ENCODE results near the gene TLCD3B.
A peak's percentile ranks its signal among the peaks of the same experiment; 100 is the strongest.
"Not testable (repeated sequence)": the region's sequence is repeated elsewhere in the genome, so short reads cannot be mapped to it uniquely, and the experiment has no call there.

TLCD3B gene

DNA sequence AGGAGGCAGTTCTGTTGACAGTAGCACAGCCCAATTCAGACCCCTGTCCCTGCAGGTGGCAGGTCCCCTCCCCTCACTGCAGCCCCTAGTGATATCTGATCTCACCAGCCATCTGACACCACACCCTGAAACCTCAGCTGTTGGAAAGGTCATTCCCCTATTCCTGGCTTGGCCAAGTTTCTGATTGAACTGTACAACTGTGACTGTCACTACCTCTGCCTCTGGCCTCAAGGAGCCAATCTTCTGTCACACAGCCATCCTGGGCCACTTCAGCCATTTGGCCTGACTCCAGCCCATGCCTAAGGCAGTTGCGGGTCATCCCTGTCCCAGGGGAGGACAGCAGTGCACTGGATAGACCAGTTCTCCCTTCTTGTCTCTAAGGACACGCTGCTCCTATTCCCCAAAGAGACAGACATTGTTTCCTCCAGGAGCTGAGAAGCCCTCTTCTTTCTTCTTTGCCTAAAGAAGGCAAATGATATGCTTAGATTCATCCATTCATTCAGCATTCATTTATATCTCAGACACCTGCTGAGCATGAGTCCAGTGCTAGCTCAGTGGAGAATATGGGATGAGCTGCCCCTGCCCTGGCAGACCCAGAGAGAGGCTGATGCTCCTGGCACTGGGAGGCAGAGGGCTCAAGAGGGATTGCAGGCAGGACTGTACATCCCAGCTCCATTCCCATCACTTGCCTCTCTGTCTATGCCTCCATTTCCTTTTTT lies 29.9 kb upstream of the TLCD3B start:
- peak; percentile 82 to 88 for DNase-seq

DNA sequence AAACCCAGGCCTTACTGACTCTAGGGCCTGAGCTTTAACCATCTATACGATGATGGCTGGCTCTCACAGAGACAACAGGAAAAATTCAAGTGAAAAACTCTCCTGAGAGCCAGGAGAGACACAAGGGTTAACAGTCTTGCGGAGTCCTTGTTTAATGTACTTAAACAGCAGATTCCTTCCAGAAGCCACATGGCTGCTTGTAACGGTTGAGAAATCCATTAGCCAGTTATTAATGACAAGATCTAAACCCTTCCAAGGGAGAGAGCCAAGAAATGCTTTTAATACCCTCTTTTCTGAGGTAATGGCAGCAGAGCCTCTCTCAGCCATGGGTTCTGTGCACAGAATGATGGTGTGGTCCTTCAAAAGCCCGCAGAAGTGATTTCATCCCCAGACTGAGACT lies 29.3 kb upstream of the TLCD3B start:
- peak; percentile 82 to 85 for DNase-seq

DNA sequence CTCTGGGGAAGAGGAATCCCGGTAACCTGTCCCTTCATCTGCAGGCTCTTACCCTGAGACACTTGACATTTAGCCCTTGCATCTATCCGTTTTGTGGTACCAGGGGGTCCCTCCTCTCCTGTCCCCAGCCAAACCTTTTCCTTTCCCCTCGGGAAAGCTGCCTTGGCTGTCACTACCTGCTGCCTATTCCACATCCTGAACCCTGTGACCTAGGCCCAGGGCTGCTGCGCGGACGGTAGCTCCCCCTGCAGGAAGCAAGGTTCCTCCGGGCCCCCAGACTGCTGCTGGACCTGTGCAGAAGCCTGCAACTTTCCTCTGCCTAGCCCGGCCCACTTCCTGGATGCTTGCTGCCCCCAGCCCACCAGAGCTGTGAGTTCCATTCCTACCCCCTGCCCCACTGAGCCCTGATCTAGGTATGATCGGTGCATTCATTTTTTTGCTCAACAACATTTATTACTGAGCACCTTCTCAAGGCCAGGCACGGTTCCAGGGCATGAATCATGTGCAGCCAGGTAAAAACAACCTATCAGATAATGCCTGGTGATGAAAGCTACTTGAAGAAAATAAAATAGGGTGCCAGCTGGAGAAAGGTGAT lies 24.0 kb upstream of the TLCD3B start:
- DNase-seq = peak in 1 of 2 experiments; percentile 54

DNA sequence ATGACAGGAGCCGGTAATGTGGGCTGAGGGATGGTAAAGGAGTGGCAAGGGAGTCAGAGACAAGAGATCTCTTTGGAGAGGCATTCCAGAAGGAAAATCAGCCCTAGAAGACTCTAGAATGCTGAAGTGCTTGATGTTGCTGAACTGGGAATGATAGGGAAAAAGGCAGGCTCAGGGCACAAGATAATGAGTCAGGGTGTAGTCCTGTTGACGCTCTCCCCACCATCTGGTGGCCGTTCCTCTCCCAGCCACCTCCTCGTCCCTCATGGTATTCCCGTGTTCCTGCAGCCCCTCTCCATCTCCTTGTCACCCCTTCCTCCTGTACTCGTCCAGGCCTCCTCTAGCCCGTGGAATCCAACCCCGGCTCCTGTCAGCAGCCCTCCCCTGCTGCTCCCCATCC lies 23.4 kb upstream of the TLCD3B start:
- peak; percentile 26 to 55 for DNase-seq

DNA sequence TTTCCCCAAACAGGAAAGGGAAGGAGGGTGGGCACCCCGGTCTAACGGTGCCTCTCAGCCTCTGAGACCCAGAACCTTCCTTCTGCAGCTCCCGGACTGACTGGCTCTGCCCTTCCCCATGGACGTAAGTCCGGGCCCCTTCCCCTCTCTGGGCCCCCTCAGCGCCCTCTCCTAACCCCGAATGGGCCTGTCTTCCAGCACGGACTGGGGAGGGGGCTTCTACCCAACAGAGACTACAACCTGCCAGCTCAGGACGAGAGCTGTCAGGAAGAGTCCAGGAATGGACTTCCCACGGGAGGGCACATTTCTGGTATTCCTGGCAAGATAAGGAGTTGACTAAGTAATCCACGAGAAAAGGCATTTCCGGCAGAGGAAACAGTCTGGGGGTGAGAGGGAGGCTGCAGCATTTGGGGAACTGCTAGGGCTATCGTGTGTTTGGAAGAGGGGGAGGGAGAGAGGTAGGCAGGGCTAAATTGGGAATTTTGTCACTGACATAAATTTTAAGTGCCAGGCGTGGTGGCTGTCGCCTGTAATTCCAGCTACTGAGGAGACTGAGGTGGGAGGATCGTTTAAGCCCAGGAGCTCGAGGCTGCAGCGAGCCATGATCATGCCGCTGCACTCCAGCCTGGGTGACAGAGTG lies 22.4 kb upstream of the TLCD3B start:
- no peak for DNase-seq

DNA sequence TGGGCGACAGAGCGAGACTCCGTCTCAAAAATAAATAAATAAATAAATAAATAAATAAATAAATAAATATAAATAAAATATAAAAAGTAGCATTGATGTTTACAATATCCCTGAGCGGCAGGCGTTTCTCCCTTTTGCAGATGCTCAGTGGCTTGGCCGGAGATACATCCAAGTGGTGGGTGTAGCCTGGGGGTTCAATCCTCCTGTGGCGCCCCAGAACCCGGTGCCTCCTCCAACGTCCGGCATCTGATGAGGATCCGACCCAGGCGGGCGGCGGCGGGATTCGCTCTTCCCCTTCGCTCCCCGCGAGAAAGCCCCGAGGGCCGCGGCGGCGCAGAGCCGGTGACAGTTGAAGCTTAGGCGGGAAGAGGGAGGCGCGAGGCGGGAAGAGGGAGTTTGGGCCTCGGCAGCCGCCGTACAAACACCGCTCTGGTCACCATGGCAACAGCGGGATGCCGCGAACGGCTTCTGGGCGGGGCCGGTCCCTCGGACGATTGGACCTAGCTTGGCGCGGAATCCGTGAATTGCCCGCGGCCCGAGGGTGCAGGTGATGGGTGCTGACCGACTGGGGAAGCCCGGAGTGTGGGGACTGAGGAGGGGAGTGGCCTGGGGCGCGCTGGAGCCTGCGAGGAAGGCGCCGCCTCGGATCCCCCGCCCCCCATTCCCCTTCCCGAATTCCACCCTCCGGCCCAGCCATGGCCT lies 21.8 kb upstream of the TLCD3B start:
- DNase-seq = peak; percentile 83 to 93

DNA sequence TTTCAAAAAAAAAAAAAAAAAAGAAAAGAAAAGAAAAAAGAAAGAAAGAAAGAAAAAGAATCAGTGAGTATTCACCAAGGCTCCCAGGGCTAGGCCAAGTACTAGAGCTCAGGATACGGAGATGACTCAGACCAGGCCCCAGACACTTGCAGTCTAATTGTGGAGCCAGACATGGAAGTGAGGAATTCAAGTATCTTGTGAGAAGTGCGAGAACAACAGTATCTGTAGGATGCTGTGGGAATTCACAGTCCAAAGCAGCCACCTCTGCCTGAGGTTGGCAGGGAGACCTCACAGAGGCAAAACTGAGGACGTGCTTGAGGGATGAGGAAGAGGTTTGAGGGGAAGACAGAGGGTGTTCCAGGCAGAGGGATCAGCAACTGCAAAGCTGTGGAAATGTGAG lies 20.4 kb upstream of the TLCD3B start:
- no peak for DNase-seq

DNA sequence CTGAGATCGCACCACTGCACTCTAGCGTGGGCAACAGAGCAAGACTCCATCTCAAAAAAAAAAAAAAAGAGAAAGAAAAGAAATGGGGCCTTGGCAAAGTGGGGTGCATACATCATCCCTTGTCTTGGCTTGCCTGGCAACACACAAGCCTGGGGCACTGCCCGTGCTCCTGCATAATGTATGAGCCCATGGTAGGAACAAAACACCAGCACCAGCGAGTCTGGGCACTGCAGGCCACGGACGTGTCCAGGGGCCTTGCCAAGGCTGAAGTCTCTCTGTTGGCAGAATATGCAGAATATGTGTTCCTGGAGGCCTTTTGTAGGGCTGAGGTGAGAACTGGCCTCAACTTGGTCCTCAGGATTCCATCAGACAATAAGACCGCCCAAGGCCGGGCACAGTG lies 18.8 kb upstream of the TLCD3B start:
- DNase-seq = no peak

DNA sequence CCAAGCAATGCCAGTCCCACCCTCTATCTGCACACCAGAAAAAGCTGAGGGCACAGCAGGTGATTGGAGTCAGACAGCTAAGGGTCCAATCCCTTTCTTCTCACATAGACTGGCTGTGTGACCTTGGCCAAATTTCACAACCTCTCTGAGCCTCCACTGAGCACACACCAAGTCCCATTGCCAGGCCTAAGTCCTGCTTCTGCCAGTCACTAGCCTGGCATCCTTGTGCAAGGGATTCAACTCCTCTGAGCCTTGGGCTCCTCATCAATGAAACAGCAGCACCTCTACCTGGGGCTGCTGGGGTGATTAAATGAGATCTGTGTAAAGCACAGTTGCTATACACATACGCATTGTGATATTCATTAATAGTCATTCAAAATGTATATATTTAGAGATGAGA lies 15.5 kb upstream of the TLCD3B start:
- DNase-seq = no peak

DNA sequence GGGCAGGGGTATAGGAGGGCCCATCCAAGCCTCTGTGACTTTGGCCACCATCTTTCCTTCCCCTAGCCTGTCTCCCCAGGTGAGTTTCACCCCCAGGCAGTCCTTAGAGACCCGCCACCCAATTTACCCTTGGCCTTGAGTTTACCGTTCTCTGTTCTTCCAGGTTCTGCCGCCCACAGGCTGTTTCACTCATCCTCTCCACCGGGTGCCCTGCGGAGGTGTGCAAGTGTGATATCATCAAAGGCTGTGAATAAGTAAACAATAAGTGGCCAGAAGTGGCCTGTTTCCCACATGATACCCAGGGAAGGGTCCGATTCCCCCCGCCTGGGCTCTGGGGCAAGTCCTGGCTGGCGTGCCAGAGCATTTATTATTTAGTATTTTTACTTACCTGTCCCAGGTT lies 15.1 kb upstream of the TLCD3B start:
- no peak for DNase-seq

DNA sequence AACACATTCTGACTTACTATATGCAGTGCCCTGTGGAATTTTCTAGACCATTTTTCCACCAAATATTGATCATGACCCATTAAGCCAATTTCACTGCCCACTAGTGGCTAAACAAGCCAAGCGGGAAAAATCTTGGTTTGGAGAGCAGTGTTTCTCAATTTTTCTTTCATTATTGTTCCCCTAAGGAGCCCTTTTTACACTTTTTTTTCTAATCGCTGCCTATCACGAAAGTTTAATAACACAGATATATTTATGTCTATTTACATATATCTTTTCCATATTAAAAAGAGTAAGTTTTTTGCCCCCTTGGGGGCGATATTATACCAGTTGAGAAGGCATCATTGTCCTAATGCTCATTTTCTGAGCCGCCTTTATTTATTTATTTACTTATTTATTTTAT lies 10.8 kb upstream of the TLCD3B start:
- peak in 1 of 2 experiments; percentile 68 for DNase-seq

DNA sequence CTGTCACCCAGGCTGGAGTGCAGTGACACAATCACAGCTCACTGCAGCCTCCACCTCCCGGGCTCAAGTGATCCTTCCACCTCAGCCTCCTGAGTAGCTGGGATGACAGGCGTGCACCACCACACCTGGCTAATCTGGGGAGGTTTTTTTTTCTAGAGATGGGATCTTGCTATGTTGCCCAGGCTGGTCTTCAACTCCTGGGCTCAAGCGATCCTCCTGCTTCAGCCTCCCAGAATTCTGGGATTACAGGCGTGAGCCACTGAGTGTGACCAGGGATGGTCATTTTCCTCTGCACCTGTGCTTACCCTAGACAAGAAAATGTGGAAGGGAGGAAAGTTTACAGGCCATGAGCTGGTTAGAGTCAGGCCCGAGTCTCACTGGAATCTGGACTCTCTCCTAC lies 9.6 kb upstream of the TLCD3B start:
- not testable (repeated sequence) for DNase-seq

DNA sequence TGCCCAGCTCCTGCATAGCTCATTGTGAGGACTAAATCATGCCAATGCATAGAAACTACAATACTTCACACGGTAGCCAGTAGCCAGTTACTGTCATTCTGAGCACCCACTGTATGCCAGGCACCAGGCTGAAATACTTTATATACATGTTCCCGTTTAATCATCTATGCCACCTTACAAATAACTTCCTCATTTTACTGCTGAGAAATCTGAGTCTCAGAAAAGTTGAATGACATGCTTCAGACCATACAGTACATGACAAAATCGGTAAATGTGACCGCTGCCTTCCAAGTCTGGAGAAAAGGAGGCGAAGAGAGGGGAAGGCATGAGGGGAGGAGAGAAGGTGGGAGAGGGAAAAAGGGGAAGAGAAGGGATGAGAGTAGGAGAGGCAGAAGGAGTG lies 9.2 kb upstream of the TLCD3B start:
- DNase-seq = no peak

DNA sequence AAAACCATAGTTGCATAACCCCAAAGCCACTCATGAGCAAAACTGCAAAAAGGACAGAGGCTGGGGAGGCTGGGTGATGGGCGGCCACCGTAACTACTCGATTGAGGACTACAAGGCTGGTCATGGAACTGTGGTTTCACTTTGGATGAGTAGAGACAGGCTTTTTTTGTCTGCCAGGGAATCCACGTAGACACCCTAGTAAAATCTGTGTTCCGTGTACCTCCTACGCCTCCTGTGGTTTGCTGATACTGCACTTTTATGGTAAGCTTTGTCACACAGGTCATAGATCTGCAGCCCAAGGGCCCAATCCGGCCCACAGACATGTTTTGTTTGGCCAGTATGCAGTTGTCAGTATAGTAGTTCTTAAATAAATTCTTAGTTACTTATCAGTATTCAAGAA lies 2.2 kb upstream of the TLCD3B start:
- DNase-seq = no peak

DNA sequence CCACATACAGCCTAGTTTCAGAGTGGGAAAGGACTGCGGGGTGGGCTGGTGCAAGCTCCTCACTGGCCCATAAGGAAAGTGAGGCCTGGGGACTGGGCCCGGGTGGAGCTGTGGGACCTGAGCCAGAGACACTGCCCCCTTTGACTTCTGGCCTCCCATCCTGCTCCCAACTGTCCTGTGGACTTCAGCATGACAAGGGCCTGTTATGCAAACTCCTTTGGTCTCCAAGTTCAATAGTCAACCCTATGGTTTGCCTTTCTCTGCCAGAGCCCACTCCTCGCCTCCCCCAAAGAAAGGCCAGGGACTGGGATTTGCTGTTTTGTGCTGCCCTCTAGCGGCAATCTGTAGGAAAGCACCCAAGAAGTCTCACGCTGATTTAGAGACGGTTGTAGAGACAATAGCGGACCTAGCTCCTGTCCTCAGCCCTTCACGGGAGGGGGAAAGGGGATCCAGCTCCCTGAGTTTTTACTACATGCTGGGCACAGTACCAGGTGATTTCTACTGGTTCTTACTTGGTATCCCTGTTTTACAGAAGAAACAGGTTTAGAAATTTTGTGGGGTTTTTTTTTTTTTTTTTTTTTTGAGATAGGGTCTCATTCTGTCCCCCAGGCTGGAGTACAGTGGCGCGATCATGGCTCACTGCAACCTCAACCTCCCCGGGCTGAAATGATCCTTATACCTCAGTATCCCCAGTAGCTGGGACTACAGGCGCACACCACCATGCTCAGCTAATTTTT lies 1.2 kb upstream of the TLCD3B start:
- peak; percentile 82 to 94 for DNase-seq

DNA sequence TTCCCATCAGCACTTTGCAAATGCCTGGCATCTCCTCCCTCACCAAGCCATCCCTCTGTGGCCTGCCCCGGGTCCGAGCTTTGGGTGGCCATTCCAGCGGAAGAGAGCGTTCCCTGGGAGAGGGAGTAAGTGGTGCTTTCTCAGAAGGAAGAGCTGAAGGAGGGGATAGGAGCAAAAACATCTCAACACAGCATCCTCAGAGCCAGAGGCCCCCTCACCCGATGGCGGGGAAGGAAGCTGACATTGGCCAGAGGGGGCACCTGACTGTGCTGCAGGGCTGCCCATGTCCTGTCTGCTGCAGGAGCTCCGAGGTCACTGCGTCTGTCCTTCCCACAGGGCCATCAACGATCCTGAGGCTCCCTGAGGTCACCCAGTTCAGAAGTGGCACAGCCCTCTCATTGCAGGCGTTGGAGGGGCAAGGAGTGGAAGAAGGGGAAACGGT lies 427 bp upstream of the TLCD3B start:
- DNase-seq = peak in 1 of 2 experiments; percentile 27

DNA sequence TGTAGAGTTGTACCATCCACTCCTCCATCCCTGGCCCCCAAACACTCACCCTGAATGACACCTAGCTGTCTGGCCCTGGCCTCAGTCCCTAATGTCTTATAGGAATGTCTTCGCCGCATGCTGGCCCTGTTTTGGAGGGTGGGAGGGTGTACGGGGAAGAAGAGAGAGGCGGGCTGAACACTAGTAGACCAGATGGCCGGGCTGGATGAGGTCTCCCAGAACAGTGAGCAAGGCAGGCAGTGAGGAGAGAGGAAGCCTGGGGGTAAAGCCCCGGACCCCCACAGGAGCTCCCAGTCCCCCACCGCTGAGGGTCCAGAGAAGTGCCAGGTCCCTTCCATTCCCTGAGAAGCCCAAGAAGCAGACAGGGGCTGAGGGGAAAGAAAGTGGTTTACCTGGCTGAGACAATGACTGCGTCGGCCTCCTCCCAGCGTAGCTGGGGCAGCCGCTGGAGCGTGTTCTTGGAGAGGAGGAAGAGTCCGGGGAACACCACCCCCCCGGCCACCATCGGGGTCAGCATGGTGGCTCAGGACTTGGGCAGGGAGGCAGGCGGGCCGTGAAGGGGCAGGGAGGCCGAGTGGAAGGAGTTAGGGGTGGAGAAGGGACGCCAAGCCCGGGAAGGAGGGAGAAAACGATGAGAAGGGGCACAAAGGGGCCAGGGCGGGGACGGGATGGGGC lies 923 bp downstream of the TLCD3B start:
- DNase-seq = peak; percentile 47 to 74

DNA sequence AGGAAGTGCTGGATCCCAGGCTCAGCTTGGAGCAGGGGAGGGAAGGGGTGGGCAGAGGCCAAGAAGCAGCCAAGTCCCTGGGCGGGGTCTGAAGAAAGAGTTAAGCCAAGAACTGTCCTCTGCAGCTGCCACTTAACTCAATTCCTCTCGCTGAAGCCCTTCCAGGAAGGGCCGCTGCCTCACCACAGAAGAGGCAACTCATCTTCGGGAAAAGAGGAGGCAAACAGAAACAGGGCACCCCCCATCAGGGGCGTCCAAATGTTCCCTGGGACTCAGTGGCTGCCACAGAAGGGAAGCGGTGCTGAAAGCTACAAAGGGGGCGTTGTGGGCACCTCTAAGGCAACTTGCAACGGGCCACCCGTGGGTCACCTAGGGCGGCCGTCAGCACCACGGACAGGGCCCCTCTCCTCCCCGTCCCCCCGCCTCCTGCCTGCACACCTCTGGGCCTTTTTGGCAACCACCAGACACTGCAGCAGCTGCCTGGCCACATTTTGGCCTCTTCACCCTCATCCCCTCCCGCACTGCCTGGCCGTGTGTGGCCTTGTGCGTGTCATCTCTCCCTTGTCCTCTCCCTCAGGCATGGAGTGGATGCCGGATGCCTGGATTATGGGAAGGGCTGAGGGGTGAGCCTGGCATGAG lies 2.5 kb downstream of the TLCD3B start:
- peak in 1 of 2 experiments; percentile 63 for DNase-seq

DNA sequence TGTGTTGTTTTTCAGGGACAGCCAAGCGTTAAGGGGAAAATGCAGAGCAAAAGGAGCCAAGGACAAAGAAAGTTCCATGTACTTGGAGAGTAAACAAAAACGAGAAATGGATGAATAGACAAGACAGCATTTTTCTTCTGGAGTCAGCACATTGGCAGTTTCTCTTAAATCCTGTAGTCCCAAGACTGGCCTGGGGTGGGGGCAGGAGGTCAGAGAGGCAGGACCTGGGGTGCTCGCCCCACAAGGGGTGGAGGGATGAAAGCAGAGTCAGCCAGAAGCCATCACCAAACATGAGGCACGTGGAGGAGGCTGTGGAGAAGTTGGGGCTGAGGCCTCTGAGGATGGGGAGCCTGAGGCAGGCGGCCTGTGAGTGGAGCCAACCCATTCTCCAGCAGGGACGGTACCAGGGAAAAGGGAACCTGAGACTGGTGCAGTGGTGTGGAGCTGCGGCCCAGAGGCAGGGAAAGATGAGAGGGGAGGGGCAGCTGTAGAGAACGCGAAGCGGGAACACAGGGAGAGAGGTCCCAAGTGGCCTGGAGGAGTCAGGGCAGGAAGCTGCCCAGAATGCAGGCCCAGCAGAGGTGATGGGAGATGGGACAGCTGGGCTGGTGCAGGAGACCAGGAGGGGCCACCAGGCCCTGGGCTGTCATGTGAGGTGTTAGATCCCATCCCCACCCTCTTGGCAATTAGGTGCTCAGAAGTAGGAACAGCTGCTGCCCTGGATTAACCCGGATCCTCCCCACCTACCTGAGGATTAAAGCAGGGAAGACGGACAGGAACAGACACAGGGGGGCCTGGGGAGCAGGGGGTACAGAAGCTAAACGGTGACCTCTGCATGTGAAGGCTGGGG lies 3.3 kb downstream of the TLCD3B start:
- peak; percentile 100 for DNase-seq

DNA sequence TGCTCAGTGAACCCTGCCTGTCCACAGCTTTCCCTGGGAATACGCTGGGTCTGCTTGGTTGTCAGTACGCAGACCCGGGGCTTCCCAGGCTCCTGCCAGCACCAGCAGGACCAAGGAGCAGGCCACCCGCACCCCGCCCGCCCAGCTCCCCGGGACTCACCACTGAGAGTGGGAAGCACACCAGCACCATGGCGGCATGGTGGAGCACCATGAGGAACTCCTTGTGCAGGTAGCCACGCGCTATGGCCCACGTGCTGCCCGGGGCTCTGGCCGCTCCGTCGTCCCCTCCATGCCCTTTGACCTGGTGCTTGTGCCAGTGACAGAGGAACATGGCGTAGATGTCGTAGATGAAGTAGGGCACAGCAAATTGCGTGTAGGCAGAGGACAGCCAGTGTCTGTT lies 4.6 kb downstream of the TLCD3B start:
- DNase-seq = no peak

DNA sequence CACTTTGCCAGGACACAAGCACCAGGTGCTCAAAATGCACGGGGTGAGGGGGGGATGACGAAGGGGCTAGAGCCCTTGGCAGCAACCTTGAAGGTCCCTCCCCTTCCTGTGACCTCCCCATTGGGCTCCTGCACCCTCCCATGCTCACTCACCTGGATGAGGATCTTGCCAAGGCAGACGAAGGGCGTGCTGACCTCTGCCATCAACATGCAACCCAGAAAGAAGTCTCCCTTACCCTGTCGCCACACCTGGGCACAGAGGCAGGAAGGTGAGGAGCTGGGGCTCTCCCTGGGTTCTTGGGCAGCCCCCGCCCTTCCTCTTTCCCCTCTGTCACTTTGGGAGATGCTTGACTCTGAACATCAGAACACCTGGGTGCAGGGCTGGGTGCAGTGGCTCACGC lies 5.5 kb downstream of the TLCD3B start:
- DNase-seq = no peak

Measured in NCI-H524 (cell line).